Measurements from ENCODE around the gene TRPM4.

TRPM4 gene

DNA sequence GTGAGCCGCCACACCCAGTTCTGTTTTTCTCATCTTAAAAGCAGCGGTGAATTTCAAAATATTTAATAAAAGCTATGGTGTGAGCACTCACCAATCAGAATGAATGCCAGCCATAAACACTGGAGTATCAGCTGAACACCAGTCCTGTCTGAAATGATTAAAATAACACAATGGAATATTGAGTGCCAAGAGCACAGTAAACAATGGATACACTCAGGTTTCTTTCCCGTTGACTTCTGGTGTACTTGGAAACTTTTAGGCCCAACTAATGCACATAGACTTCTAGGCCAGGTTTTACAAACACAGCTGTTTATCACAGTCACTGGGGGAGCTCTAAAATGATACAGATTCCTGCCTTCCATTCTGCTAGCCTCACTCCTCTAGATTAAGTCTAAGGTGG is 99.1 kb downstream of the TRPM4 start:
- no peaks in the 10 kb centered on the region for H3K36me3 ChIP-seq
- H3K9me3 ChIP-seq: peaks cover 4% of the 10 kb centered on the region
- TF ChIP-seq, protein P1, sequence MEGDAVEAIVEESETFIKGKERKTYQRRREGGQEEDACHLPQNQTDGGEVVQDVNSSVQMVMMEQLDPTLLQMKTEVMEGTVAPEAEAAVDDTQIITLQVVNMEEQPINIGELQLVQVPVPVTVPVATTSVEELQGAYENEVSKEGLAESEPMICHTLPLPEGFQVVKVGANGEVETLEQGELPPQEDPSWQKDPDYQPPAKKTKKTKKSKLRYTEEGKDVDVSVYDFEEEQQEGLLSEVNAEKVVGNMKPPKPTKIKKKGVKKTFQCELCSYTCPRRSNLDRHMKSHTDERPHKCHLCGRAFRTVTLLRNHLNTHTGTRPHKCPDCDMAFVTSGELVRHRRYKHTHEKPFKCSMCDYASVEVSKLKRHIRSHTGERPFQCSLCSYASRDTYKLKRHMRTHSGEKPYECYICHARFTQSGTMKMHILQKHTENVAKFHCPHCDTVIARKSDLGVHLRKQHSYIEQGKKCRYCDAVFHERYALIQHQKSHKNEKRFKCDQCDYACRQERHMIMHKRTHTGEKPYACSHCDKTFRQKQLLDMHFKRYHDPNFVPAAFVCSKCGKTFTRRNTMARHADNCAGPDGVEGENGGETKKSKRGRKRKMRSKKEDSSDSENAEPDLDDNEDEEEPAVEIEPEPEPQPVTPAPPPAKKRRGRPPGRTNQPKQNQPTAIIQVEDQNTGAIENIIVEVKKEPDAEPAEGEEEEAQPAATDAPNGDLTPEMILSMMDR (IDR thresholded peaks at IDR 0.05): no peak

More for the DNA sequence above, 99.1 kb downstream of the TRPM4 start:
- no peak overlapping the region for H3K27ac ChIP-seq
- no peaks in the 10 kb centered on the region for H3K4me1 ChIP-seq (ENCODE audit: control insufficient read depth in 1 of 2, insufficient read depth in 1 of 2, low read depth in 1 of 2, low read length in 1 of 2)
- peaks cover 9% of the 10 kb centered on the region for H3K27me3 ChIP-seq
- H3K4me3 ChIP-seq (ENCODE audit: low read depth in 1 of 2, low read length in 1 of 2): no peak overlapping the region
